ENCODE data around the gene CDKN2AIP. TPM values are rescaled to one million over a fixed set of nuclear protein-coding genes. Genes with fewer than 3 reads are reported as not detected.

The CDKN2AIP gene
- total and polyA plus RNA-seq, 4 donors: 9.1 to 19.6 (median 11.4) TPM

- Histone ChIP-seq H3K4me1 (ENCODE audit: control insufficient read depth in 5 of 5, insufficient read depth in 5 of 5, low read length in 5 of 5) (peaks cover 3 to 12% (median 6%) of the 10 kb centered on the region in 5 donors), H3K4me3 (no peak overlapping the region), H3K36me3 (ENCODE audit: control insufficient read depth in 4 of 4, insufficient read depth in 4 of 4, low read length in 4 of 4) (peaks cover 14 to 31% (median 18%) of the 10 kb centered on the region in 4 donors), H3K27me3 (ENCODE audit: control insufficient read depth in 3 of 3, insufficient read depth in 3 of 3, low read length in 2 of 3) (no peaks in the 10 kb centered on the region), H3K9ac (ENCODE audit: insufficient read depth in 1 of 2, low read length in 2 of 2) (no peak overlapping the region), H3K27ac (ENCODE audit: low read depth in 1 of 2, low read length in 1 of 2) (no peak overlapping the region), H3K9me3 (ENCODE audit: control insufficient read depth in 4 of 4, insufficient read depth in 3 of 4, low read length in 3 of 4) (no peaks in the 10 kb centered on the region)
- whole genome bisulfite sequencing, 2 donors: 65 to 66% methylated on average over 3 of the region's 3 CpGs
- no peak for TF ChIP-seq CTCF (IDR thresholded peaks at IDR 0.05; ENCODE audit: control extremely low read depth, extremely low read depth)
- DNase-seq (peak in 1 of 3 donors; percentile 14), ATAC-seq (ENCODE audit: insufficient read depth, low FRiP score) (no peak)
These were observed 4.0 kb downstream of the CDKN2AIP start for GRCh38 chr4:183448436-183448835.

GRCh38 chr4:183449193-183449882, 4.9 kb downstream of the CDKN2AIP start:
- peaks cover 14 to 31% (median 18%) of the 10 kb centered on the region in 4 donors for H3K36me3 ChIP-seq (ENCODE audit: control insufficient read depth in 4 of 4, insufficient read depth in 4 of 4, low read length in 4 of 4)

GRCh38 chr4:183450108-183450507, 5.7 kb downstream of the CDKN2AIP start:
- Histone ChIP-seq H3K4me1 (ENCODE audit: control insufficient read depth in 5 of 5, insufficient read depth in 5 of 5, low read length in 5 of 5) (peaks cover 3 to 12% (median 6%) of the 10 kb centered on the region in 5 donors), H3K36me3 (ENCODE audit: control insufficient read depth in 4 of 4, insufficient read depth in 4 of 4, low read length in 4 of 4) (peaks cover 11 to 31% (median 17%) of the 10 kb centered on the region in 4 donors), H3K27ac (ENCODE audit: low read depth in 1 of 2, low read length in 1 of 2) (no peak overlapping the region), H3K27me3 (ENCODE audit: control insufficient read depth in 3 of 3, insufficient read depth in 3 of 3, low read length in 2 of 3) (no peaks in the 10 kb centered on the region), H3K4me3 (no peak overlapping the region), H3K9ac (ENCODE audit: insufficient read depth in 1 of 2, low read length in 2 of 2) (no peak overlapping the region), H3K9me3 (ENCODE audit: control insufficient read depth in 4 of 4, insufficient read depth in 3 of 4, low read length in 3 of 4) (no peaks in the 10 kb centered on the region)
- WGBS, 2 donors: 98 to 100% methylated on average over 1 of the region's 1 CpG
- no peak for TF ChIP-seq CTCF (IDR thresholded peaks at IDR 0.05; ENCODE audit: control extremely low read depth, extremely low read depth)
- no peak for ATAC-seq (ENCODE audit: insufficient read depth, low FRiP score)
- DNase-seq: no peak

More at GRCh38 chr4:183449193-183449882, 4.9 kb downstream of the CDKN2AIP start:
- no peak overlapping the region for H3K9ac ChIP-seq (ENCODE audit: insufficient read depth in 1 of 2, low read length in 2 of 2)
- no peak for TF ChIP-seq CTCF (IDR thresholded peaks at IDR 0.05; ENCODE audit: control extremely low read depth, extremely low read depth)
- H3K4me3 ChIP-seq: no peak overlapping the region
- no peak overlapping the region for H3K27ac ChIP-seq (ENCODE audit: low read depth in 1 of 2, low read length in 1 of 2)
- DNase-seq (no peak), ATAC-seq (ENCODE audit: insufficient read depth, low FRiP score) (no peak)
- peaks cover 3 to 12% (median 6%) of the 10 kb centered on the region in 5 donors for H3K4me1 ChIP-seq (ENCODE audit: control insufficient read depth in 5 of 5, insufficient read depth in 5 of 5, low read length in 5 of 5)
- 84 to 92% methylated on average over 5 of the region's 5 CpGs for whole genome bisulfite sequencing, 2 donors
- no peaks in the 10 kb centered on the region for H3K27me3 ChIP-seq (ENCODE audit: control insufficient read depth in 3 of 3, insufficient read depth in 3 of 3, low read length in 2 of 3)
- no peaks in the 10 kb centered on the region for H3K9me3 ChIP-seq (ENCODE audit: control insufficient read depth in 4 of 4, insufficient read depth in 3 of 4, low read length in 3 of 4)

Data from lung (tissue), 12 donors.